AG09309 (cell line): ENCODE results near the gene MAD1L1.

Experiments
- DNase-seq: peaks from one replicate; pipeline ENCODE4 v3.0.0-alpha.2; 2010; ENCODE audit warnings: low read depth
- H3K4me3 ChIP-seq: 2 replicates; pipeline ENCODE4 v1.5.1; 2011; ENCODE audit warnings: mild to moderate bottlenecking, low read depth, low read length, moderate library complexity; ENCODE audit not compliant: control insufficient read depth
- CTCF ChIP-seq: IDR thresholded peaks from 2 replicates; pipeline ENCODE4 v1.5.1; 2011; ENCODE audit warnings: mild to moderate bottlenecking, low read depth, low read length, inconsistent platforms; ENCODE audit not compliant: insufficient read depth, control insufficient read depth; ENCODE audit errors: missing control alignments

The MAD1L1 gene

GRCh38 chr7:1964211-1964912 is 268.4 kb downstream of the MAD1L1 start:
- TF ChIP-seq CTCF, result no peak
- H3K4me3 ChIP-seq, result no peak overlapping the region
- no peak for DNase-seq

GRCh38 chr7:1963575-1963974 is 269.2 kb downstream of the MAD1L1 start:
- no peak for TF ChIP-seq CTCF
- no peak for DNase-seq
- no peak overlapping the region for H3K4me3 ChIP-seq

GRCh38 chr7:1961701-1962276 is 271.0 kb downstream of the MAD1L1 start:
- no peak for TF ChIP-seq CTCF
- peak; percentile 71 for DNase-seq
- H3K4me3 ChIP-seq, result no peak overlapping the region

- H3K4me3 ChIP-seq, result no peak overlapping the region
- TF ChIP-seq CTCF, result no peak
- DNase-seq, result no peak
These were observed 273.4 kb downstream of the MAD1L1 start for GRCh38 chr7:1959305-1959704.

GRCh38 chr7:1957471-1958225 is 275.1 kb downstream of the MAD1L1 start:
- TF ChIP-seq CTCF, result no peak
- no peak for DNase-seq
- no peak overlapping the region for H3K4me3 ChIP-seq

- DNase-seq, result no peak
- no peak overlapping the region for H3K4me3 ChIP-seq
- TF ChIP-seq CTCF, result no peak
These were observed 275.9 kb downstream of the MAD1L1 start for GRCh38 chr7:1956611-1957470.
